Measurements from ENCODE around the gene TUBB8B. TPM values are rescaled to one million over a fixed set of nuclear protein-coding genes. Genes with fewer than 3 reads are reported as not detected.
"Not testable (repeated sequence)": the region's sequence is repeated elsewhere in the genome, so short reads cannot be mapped to it uniquely, and the experiment has no call there.

TUBB8B gene
- total RNA-seq (not detected), polyA plus RNA-seq (ENCODE audit: insufficient read length in 6 of 6) (1 to 10 TPM in 2 of 6 donors, under 1 TPM in 4; 0.36 to 1.2 (median 0.70) TPM)
- long read RNA-seq, donor 1 = 0 reads
- long read RNA-seq, donor 2 = 0 reads
- long read RNA-seq, donor 3 = 0 reads
- long read RNA-seq, donor 4 = 0 reads
- long read RNA-seq, donor 5 = 0 reads
- long read RNA-seq, donor 6 = 0 reads
- long read RNA-seq, donor 7 = 0 reads
- long read RNA-seq, donor 8 = 0 reads
- long read RNA-seq, donor 9 = 0 reads
- long read RNA-seq, donor 10 = 0 reads
- long read RNA-seq, donor 11 = 0 reads
- long read RNA-seq, donor 12 = 0 reads

DNA sequence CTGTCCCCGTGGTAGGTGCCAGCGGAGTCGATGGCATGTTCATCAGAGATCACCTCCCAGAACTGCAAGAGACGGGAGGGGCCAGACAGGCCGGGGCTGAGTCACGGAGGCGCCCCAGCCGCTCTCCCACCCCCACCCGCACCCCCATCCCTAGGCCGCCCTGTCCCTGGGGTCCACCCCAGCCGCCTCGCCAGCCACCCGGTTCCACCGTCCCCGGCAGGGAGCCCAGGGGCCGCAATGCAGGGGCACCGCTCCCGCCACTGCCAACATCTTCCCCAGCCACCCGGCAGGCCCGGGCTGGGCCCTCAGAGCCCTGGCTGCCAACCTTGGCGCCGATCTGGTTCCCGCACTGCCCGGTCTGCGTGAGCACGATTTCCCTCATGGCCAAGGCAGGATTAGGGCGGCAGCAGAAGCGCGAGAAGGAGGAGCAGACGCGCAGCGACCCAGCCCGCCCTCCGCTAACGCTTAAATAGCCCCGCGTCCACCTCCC is at the start of gene TUBB8B:
TUBB8B (minus strand) TSS at position 440 of the 490 bp plus-strand sequence; CDS start at position 382, 58 bp downstream.
- not testable (repeated sequence) for H3K4me1 ChIP-seq, H3K27me3 ChIP-seq

DNA sequence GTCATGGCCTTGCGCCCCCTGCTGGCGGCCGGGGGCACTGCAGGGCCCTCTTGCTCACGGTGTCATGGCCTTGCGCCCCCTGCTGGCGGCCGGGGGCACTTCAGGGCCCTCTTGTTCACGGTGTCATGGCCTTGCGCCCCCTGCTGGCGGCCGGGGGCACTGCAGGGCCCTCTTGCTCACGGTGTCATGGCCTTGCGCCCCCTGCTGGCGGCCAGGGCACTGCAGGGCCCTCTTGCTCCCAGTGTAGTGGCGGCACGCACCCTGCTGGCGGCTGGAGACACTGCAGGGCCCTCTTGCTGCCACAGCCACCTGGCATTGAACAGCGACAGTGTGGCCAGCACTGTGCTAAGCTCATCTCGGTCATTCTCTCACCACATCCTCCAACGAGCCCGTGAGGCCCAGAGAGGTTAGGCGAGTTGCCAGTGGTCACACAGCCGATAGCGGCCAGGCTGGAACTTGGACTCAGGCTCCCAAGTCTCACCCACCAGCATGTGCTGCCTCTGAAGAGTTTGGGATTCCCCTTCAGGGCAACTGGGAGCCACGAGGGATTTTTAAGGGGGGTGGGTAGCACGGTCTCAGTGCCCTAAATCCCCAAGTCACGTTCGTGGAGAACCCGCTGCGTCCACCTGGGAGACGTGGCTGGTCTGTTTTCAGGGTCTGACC is 48.0 kb upstream of the TUBB8B start:
- DNase-seq; H3K27ac ChIP-seq; H3K4me1 ChIP-seq; H3K9me3 ChIP-seq; H3K27me3 ChIP-seq; intact Hi-C loops (cut with DNase I); H3K4me3 ChIP-seq; ATAC-seq; H3K36me3 ChIP-seq: not testable (repeated sequence)

More for the DNA sequence above, at the start of gene TUBB8B:
- intact Hi-C loops (cut with DNase I); H3K9me3 ChIP-seq; H3K4me3 ChIP-seq; ATAC-seq; H3K36me3 ChIP-seq; H3K27ac ChIP-seq; DNase-seq: not testable (repeated sequence)

DNA sequence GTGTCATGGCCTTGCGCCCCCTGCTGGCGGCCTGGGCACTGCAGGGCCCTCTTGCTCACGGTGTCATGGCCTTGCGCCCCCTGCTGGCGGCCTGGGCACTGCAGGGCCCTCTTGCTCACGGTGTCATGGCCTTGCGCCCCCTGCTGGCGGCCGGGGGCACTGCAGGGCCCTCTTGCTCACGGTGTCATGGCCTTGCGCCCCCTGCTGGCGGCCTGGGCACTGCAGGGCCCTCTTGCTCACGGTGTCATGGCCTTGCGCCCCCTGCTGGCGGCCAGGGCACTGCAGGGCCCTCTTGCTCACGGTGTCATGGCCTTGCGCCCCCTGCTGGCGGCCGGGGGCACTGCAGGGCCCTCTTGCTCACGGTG is 47.3 kb upstream of the TUBB8B start:
- H3K27me3 ChIP-seq; H3K4me1 ChIP-seq; DNase-seq; H3K36me3 ChIP-seq; intact Hi-C loops (cut with DNase I); ATAC-seq; H3K9me3 ChIP-seq; H3K4me3 ChIP-seq; H3K27ac ChIP-seq: not testable (repeated sequence)

DNA sequence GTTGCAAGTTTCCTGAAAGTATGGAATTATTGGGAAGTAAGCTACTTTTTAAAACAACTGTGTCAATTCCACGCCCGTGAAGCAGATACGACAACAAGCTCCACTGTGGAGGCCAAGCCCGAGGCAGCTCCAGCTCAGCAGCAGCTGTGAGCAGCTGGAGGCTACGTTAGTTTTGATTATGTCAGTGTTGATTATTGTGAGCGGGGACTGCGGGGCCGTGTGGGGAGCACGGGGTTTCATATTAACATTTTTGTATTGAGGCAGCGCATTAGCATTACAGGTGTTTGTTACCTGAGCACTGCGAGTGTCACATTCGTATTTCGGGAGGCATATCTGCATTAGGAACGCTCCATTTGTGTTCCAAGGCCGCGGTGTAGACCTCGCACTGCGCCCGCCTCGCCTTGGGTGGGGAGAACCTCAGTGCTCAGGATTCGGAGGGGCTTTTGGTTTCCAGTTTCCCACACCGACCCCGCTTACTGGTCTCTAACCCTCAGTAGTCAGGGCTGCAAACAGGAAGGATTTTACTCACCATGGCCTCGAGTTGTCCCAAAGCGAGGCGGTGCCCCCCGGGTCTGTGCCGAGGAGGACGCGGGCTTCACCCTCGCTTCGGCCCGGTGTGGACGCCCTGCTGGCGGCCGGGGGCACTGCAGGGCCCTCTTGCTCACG is 46.8 kb upstream of the TUBB8B start:
- ATAC-seq; H3K9me3 ChIP-seq; H3K27ac ChIP-seq; DNase-seq; intact Hi-C loops (cut with DNase I); H3K4me1 ChIP-seq; H3K4me3 ChIP-seq; H3K36me3 ChIP-seq; H3K27me3 ChIP-seq: not testable (repeated sequence)

DNA sequence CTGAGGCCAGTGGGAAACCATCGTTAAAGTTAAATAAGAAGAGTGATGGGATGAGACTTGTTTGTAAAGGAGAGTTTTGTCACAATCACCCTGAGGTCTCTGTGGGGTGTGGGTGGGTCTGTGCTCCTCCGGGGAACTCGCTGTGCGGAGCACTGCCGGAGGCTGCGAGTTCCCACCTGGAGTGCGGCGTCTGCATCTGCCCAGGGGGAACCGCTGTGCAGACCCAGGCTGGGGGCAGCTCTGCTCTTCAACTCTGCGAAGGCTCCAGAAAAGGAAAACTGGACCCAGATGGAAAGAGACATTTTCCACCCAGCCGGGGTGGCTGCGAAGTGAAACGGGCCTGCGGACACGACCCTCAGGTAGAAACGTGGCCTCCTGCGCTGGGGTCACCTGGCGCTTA is 46.2 kb upstream of the TUBB8B start:
- H3K4me3 ChIP-seq; ATAC-seq; H3K36me3 ChIP-seq; H3K27ac ChIP-seq; intact Hi-C loops (cut with DNase I); DNase-seq; H3K4me1 ChIP-seq; H3K27me3 ChIP-seq; H3K9me3 ChIP-seq: not testable (repeated sequence)

DNA sequence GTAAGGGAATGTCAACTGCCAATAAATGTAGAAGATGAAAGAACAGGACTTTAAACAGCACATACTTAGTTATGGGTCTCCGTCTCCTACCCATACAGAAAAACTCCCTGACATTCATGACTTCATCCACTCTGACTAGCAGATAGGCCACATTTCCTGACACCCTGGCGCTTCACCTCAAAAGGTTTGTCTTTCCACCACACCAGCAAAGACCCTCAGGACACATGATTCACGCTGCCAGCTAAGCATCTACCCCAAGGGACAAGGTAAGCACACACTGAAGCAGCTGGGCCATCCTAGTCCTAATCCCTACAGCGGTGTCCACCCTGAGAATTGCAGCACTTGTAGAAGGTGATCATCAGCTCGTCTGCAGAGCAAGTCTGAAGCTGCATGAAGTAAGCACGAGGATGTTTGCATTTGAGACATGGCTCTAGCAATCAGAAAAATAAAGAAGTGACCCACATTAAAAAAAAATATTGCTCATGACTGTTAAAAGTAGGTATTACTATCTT is 44.5 kb upstream of the TUBB8B start:
- ATAC-seq, H3K4me1 ChIP-seq: not testable (repeated sequence)

DNA sequence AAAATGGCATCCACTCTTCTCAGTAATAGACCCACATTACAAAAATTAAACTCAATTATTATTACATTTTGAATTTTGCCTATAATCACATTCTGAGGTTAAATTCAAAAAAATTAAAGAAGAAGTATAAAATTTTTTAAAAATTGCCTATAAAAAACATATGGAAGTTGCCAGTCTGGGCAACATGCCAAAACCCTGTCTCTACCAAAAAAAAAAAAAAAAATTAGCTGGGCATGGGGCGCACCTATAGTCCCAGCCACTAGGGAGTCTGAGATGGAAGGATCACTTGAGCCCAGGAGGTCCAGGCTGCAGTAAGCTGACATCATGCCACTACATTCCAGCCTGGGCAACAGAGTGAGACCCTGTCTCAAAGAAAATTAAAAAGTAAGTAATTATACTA is 42.1 kb upstream of the TUBB8B start:
- ATAC-seq; H3K36me3 ChIP-seq; DNase-seq; H3K27ac ChIP-seq; H3K9me3 ChIP-seq; intact Hi-C loops (cut with DNase I); H3K4me1 ChIP-seq; H3K4me3 ChIP-seq; H3K27me3 ChIP-seq: not testable (repeated sequence)

More for the DNA sequence above, 44.5 kb upstream of the TUBB8B start:
- H3K4me3 ChIP-seq; H3K9me3 ChIP-seq; DNase-seq; intact Hi-C loops (cut with DNase I); H3K27me3 ChIP-seq; H3K36me3 ChIP-seq; H3K27ac ChIP-seq: not testable (repeated sequence)

DNA sequence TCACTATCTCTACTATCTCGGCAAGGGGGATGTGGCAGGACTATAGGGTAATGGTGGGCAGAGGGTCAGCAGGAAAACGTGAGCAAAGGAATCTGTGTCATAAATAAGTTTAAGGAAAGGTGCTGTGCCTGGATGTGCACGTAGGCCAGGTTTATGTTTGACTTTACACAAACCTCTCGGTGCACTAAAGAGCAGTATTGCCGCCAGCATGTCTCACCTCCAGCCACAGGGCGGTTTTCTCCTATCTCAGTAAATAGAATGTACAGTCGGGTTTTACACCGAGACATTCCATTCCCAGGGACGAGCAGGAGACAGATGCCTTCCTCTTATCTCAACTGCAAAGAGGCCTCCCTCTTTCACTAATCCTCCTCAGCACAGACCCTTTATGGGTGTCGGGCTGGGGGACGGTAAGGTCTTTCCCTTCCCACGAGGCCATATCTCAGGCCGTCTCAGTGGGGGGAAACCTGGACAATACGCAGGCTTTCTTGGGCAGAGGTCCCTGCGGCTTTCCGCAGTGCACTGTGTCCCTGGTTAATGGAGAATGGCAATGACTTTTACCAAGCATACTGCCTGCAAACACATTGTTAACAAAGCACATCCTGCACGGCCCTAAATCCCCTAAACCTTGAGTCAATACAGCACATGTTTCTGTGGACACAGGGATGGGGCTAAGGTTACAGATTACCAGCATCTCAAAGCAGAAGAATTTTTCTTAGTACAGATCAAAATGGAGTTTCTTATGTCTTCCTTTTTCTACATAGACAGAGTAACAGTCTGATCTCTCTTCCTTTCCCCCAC is 41.2 kb upstream of the TUBB8B start:
- H3K4me3 ChIP-seq; ATAC-seq; DNase-seq; H3K36me3 ChIP-seq; H3K9me3 ChIP-seq; H3K27me3 ChIP-seq; H3K4me1 ChIP-seq; intact Hi-C loops (cut with DNase I); H3K27ac ChIP-seq: not testable (repeated sequence)

DNA sequence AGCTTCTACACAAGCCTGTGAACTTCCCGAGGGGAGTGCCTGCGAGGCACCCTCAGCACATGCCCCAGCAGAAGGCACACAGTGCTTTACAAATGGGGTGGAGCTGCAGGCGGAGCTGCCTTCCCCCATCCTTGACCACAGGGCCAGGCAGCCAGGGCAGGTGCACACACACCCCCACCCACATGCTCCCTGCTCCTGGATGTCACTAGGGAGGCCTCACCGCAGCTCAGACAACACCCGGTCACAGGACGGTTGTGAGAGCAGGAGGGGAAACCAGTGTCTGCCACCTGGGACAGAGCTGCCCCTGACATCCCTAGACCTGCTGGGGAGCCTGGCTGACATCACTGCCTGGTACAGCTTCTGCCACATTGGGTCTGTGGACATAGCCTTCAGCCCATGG is 39.7 kb upstream of the TUBB8B start:
- H3K36me3 ChIP-seq; H3K4me3 ChIP-seq; ATAC-seq; H3K4me1 ChIP-seq; H3K27me3 ChIP-seq; H3K9me3 ChIP-seq; intact Hi-C loops (cut with DNase I); H3K27ac ChIP-seq; DNase-seq: not testable (repeated sequence)

DNA sequence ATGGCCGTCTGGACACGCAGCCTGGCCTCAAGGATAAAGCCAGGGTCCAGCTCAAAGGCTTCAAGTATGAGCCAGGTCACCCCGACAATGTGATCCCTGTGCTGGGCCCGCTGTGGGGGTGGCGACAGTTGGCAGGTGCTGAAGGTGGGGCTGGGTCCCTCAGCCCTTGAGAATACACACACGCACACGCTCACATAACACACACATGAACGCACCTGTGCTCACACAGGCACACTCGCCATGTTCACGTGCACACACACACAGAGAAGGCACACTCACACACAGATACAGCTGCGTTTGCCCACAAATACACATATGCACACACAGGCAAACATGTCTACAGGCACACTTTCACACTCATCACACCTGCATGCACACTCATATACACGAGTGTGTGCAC is 35.4 kb upstream of the TUBB8B start:
- H3K4me1 ChIP-seq; intact Hi-C loops (cut with DNase I); ATAC-seq; H3K36me3 ChIP-seq; H3K27ac ChIP-seq; H3K27me3 ChIP-seq; H3K4me3 ChIP-seq; H3K9me3 ChIP-seq; DNase-seq: not testable (repeated sequence)

DNA sequence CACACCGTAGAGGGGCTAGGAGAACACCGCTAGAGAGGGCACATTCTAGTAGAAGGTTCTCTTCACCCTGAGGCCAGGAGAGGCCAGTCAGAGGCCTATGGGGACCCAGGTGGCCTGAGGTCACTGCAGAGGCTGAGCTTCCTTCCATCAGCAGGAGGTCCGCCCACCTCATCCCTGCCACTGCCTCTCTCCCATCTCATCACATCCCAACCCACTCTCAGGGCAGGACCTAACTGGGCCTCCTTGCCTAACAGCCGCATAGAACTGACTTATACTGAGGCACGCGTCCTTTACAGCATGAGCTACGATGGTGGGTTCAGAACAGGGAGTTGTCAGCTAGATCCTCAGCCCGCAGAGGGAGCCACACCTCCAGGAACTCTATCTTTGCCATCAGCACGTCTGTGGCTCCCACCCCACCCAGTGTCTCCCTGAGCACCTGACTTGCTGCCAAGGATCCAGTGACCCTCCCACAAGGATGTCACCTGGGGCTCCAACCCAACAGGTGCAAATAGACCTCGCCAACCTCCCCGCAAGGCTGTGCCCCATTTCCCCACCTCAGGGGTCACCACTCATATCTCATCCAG is 33.3 kb upstream of the TUBB8B start:
- H3K4me3 ChIP-seq; H3K36me3 ChIP-seq; ATAC-seq; H3K4me1 ChIP-seq; H3K27ac ChIP-seq; DNase-seq; H3K27me3 ChIP-seq; intact Hi-C loops (cut with DNase I); H3K9me3 ChIP-seq: not testable (repeated sequence)

DNA sequence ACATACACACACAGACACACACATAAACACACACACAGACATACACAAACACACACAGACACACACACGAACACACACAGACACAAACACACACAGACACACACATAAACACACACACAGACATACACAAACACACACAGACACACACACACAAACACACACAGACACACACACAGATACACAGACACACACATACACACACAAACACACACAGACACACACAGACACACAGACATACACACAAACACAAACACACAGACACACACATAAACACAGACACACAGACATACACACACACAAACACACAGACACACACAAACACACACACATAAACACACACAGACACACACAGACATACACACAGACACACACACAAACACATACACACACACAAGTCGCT is 31.5 kb upstream of the TUBB8B start:
- H3K4me3 ChIP-seq; H3K36me3 ChIP-seq; H3K27ac ChIP-seq; DNase-seq; H3K9me3 ChIP-seq; ATAC-seq; intact Hi-C loops (cut with DNase I); H3K4me1 ChIP-seq; H3K27me3 ChIP-seq: not testable (repeated sequence)
